Gastroesophageal sphincter (tissue), 3 donors: Measurements from ENCODE around the gene TADA1.

Experiments used
- CTCF ChIP-seq, 4 experiments: fragments of 200-600 bp in 2 of 4; fragments of 450-650 bp in 2 of 4; sonication (generic) in 1 of 4; IDR thresholded peaks; one replicate each; pipeline ENCODE4 v1.5.1; 2017 to 2019; ENCODE audit warnings: antibody characterized with exemption in 4 of 4, mild to moderate bottlenecking in 2 of 4, moderate library complexity in 2 of 4
- POLR2AphosphoS5 ChIP-seq: sonication (generic); formaldehyde crosslinking; IDR thresholded peaks from one replicate; pipeline ENCODE4 v1.6.1; 2017; ENCODE audit warnings: antibody characterized with exemption

DNA sequence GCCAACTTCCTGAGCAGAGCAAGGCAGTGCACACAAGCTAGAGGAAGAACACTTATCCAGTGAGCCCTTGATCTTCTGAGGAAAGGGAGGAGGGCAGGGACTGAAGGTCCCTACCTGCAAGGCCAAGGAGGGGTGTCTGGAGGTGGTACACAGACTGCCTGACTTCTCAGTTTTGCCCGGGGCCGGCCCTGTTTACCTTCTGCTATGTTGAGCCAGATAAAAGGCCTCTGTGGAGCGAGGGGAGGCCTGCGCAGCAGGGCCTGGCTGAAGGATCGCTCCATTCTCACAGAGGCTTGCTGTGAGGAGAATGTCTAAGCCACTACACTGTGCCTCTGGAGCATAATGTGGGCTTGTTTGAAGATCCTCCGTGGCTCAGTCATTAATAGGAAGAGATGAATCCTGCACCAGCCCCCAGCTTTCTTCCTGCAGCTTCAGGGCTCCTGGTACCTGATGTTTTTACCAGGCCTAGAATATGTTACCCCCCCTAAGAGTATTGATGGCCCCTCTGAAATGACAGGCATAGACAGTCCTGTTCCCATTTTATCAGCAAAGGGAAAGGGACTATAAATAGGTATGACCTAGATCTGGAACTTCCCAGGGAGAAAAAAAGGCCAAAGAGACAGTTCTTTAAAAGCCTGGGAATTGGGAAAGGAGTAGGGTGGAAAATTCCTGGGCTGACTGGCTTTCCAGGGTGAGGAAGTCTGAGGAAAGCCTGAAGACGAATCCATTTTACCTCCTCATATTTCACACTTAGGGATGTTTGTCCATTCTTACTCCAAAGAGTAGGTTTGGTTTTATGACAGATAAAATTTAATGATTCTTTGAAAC lies 32.1 kb downstream of the TADA1 start:
- TF ChIP-seq CTCF (IDR thresholded peaks at IDR 0.05) (no peak), POLR2AphosphoS5 (no peak)
